ENCODE measurements around the gene IFI27L1. TPM values are rescaled to one million over a fixed set of nuclear protein-coding genes. Genes with fewer than 3 reads are reported as not detected.

The IFI27L1 gene
- total RNA-seq, 1 donor from 2014 or later, result 33.1 TPM

GRCh38 chr14:94050231-94050880 is 30.8 kb upstream of the IFI27L1 start:
- Mint-ChIP-seq H3K36me3 (peaks cover 44% of the 10 kb centered on the region), H3K27ac (no peak overlapping the region), H3K4me3 (no peak overlapping the region), H3K4me1 (peaks cover 16% of the 10 kb centered on the region), H3K9me3 (no peaks in the 10 kb centered on the region), H3K27me3 (ENCODE audit: low read depth) (no peaks in the 10 kb centered on the region)
- TF ChIP-seq CTCF (IDR thresholded peaks at IDR 0.05; ENCODE audit: unreplicated experiment), result no peak
- peak in 1 of 2 experiments; percentile 14 for DNase-seq (ENCODE audit: low spot score in 2 of 2, unreplicated experiment in 2 of 2)

DNA sequence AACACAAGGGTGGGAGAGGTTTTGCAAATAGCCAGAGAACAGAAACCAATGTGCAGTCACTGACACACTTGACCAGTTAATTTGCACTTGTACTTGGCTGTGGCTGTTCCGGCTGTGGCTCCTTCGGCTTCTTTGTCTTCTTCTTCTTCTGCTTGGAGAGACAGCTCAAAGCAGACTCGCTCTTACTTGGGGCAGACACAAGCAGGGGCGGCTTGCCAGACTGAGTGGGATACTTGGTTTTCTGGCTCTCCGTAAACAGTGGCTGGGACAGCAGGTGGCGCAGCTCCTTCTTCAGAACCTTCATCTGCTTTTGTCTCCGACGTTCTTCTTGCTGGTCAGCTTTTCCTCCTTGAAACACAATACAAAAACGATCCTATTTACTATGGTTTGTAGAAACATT is 30.0 kb upstream of the IFI27L1 start:
- Mint-ChIP-seq H3K9me3 (no peaks in the 10 kb centered on the region), H3K4me3 (no peak overlapping the region), H3K36me3 (peaks cover 49% of the 10 kb centered on the region), H3K27me3 (ENCODE audit: low read depth) (no peaks in the 10 kb centered on the region), H3K4me1 (peaks cover 16% of the 10 kb centered on the region), H3K27ac (peak overlapping the region; percentile 64)
- DNase-seq (ENCODE audit: low spot score in 2 of 2, unreplicated experiment in 2 of 2), result peak in 1 of 2 experiments; percentile 39
- no peak for TF ChIP-seq CTCF (IDR thresholded peaks at IDR 0.05; ENCODE audit: unreplicated experiment)

DNA sequence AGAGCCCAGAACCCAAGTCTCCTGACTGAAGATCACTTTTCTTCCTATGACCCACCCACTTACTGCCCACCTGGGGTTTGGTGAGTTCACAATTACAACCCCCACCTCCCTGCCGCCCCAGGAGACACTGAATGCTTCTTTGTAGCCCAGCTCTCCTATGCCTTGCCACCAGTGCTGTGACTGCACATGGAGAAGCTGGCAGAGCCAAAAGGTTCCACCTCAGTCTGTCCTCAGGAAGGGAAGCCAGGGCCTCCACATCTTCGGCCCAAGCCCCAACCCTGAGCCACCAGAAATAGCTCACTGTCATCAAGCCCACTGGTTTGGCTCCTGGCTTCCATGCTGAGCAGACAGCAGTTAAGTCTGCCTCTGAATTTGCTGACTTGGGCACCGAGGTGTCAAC is 29.3 kb upstream of the IFI27L1 start:
- no peak overlapping the region for H3K27ac Mint-ChIP-seq
- no peaks in the 10 kb centered on the region for H3K9me3 Mint-ChIP-seq
- H3K27me3 Mint-ChIP-seq (ENCODE audit: low read depth), result no peaks in the 10 kb centered on the region
- H3K4me1 Mint-ChIP-seq, result peaks cover 16% of the 10 kb centered on the region
- peak in 1 of 2 experiments; percentile 30 for DNase-seq (ENCODE audit: low spot score in 2 of 2, unreplicated experiment in 2 of 2)
- TF ChIP-seq CTCF (IDR thresholded peaks at IDR 0.05; ENCODE audit: unreplicated experiment), result no peak
- H3K36me3 Mint-ChIP-seq, result peaks cover 53% of the 10 kb centered on the region
- H3K4me3 Mint-ChIP-seq, result no peak overlapping the region

- H3K9me3 Mint-ChIP-seq, result no peaks in the 10 kb centered on the region
- peaks cover 58% of the 10 kb centered on the region for H3K36me3 Mint-ChIP-seq
- DNase-seq (ENCODE audit: low spot score in 2 of 2, unreplicated experiment in 2 of 2), result no peak
- H3K27me3 Mint-ChIP-seq (ENCODE audit: low read depth), result no peaks in the 10 kb centered on the region
- no peak overlapping the region for H3K4me3 Mint-ChIP-seq
- TF ChIP-seq CTCF (IDR thresholded peaks at IDR 0.05; ENCODE audit: unreplicated experiment), result no peak
- no peak overlapping the region for H3K27ac Mint-ChIP-seq
- peaks cover 16% of the 10 kb centered on the region for H3K4me1 Mint-ChIP-seq
Measured at GRCh38 chr14:94052199-94052598, 28.9 kb upstream of the IFI27L1 start.

DNA sequence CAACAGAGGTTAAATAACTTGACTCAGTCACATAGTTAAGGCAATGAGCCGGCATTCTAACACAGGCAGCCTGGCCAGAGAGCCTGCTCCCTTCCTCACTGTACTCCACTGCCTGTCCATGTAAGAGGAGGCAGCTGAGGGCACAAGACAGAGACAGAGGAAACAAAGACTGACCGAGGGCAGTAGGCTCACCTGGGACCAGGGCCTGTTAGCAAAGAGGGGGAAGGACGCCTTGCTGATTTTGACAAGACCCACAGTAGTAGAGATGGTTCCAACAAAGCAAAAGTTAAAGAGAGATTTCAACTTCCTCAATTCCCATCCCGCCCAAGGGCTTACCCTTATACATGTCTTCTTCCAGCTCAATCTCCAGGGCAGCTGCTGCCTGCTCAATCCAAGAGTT is 28.4 kb upstream of the IFI27L1 start:
- Mint-ChIP-seq H3K9me3 (no peaks in the 10 kb centered on the region), H3K36me3 (peaks cover 62% of the 10 kb centered on the region), H3K27me3 (ENCODE audit: low read depth) (no peaks in the 10 kb centered on the region), H3K4me1 (peaks cover 16% of the 10 kb centered on the region), H3K4me3 (no peak overlapping the region), H3K27ac (no peak overlapping the region)
- DNase-seq (ENCODE audit: low spot score in 2 of 2, unreplicated experiment in 2 of 2), result no peak
- TF ChIP-seq CTCF (IDR thresholded peaks at IDR 0.05; ENCODE audit: unreplicated experiment), result no peak

All from mesothelial cell of epicardium (in vitro differentiated cells).